Lower leg skin (tissue), 3 donors: Measurements from ENCODE around the gene MYCBP2.

Experiments
- CTCF ChIP-seq, 3 donors: fragments of 450-650 bp; IDR thresholded peaks; one replicate each; pipeline ENCODE4 v1.5.1; 2016; ENCODE audit warnings: antibody characterized with exemption in 3 of 3, mild to moderate bottlenecking in 3 of 3, moderate library complexity in 2 of 3
- POLR2A ChIP-seq, 2 donors: fragments of 450-650 bp; IDR thresholded peaks; one replicate each; pipeline ENCODE4 v1.6.1; 2016 to 2017; ENCODE audit warnings: antibody characterized with exemption in 2 of 2, mild to moderate bottlenecking in 1 of 2, moderate library complexity in 1 of 2

- no peak for TF ChIP-seq CTCF (IDR thresholded peaks at IDR 0.05)
- TF ChIP-seq POLR2A (IDR thresholded peaks at IDR 0.05): no peak
These were observed 264.8 kb downstream of the MYCBP2 start for GRCh38 chr13:77062097-77062496.
